HepG2 (cell line): ENCODE data around the gene AKAP10. TPM values are rescaled to one million over a fixed set of nuclear protein-coding genes. Genes with fewer than 3 reads are reported as not detected.

Experiments used
- FOXP4 ChIP-seq: sonication (generic); formaldehyde crosslinking; IDR thresholded peaks from 2 replicates; pipeline ENCODE4 v1.4.0; 2020; ENCODE audit warnings: missing genetic modification reagents
- HMGXB3 ChIP-seq: sonication (generic); formaldehyde crosslinking; IDR thresholded peaks from 2 replicates; pipeline ENCODE4 v1.4.0; 2020; ENCODE audit warnings: missing genetic modification reagents, borderline replicate concordance
- KIAA2018 ChIP-seq: sonication (generic); formaldehyde crosslinking; IDR thresholded peaks from 2 replicates; pipeline ENCODE4 v1.5.0; 2020; ENCODE audit warnings: mild to moderate bottlenecking, missing genetic modification reagents, borderline replicate concordance
- MED8 ChIP-seq: sonication (generic); formaldehyde crosslinking; IDR thresholded peaks from 2 replicates; pipeline ENCODE4 v1.8.1; 2023; ENCODE audit warnings: mild to moderate bottlenecking, missing genetic modification reagents; ENCODE audit not compliant: insufficient replicate concordance
- NCOA1 ChIP-seq: sonication (generic); formaldehyde crosslinking; IDR thresholded peaks from 2 replicates; pipeline ENCODE4 v1.9.0; 2021; ENCODE audit warnings: missing genetic modification reagents
- REL ChIP-seq: sonication (generic); formaldehyde crosslinking; conservative IDR thresholded peaks from 2 replicates; pipeline ENCODE4 v1.8.0; 2022; ENCODE audit warnings: mild to moderate bottlenecking, missing genetic modification reagents, moderate library complexity
- SMARCE1 ChIP-seq: fragments of 450-650 bp; IDR thresholded peaks from 2 replicates; pipeline ENCODE4 v1.6.1; 2017; ENCODE audit warnings: borderline replicate concordance
- ZBTB1 ChIP-seq: sonication (generic); formaldehyde crosslinking; IDR thresholded peaks from 2 replicates; pipeline ENCODE4 v1.4.0; 2020; ENCODE audit warnings: missing genetic modification reagents, borderline replicate concordance
- ZNF354B ChIP-seq: sonication (generic); formaldehyde crosslinking; IDR thresholded peaks from 2 replicates; pipeline ENCODE4 v1.8.0; 2022; ENCODE audit warnings: mild to moderate bottlenecking, missing genetic modification reagents
- ZNF713 ChIP-seq: sonication (generic); formaldehyde crosslinking; IDR thresholded peaks from 2 replicates; pipeline ENCODE4 v1.4.0; 2020; ENCODE audit warnings: mild to moderate bottlenecking, missing genetic modification reagents
- polyA plus RNA-seq, 8 experiments: library from polyadenylated mRNA; depleted of rRNA in 3 of 8; stranded (reverse) in 7 of 8; unstranded in 1 of 8; fragments of >200 nt; fragmentation: Illumina TruSeq in 4 of 8; extraction: Trizol in 4 of 8; gene quantifications; 2 replicates each; pipeline versions ENCODE4 v1.2.1 to v1.2.3, GENCODE V29; 2011 to 2016; ENCODE audit warnings: low read depth in 4 of 8, missing spikeins in 1 of 8, mixed read lengths in 1 of 8; ENCODE audit not compliant: insufficient read depth in 1 of 8
- total RNA-seq, 5 experiments: library from RNA; depleted of rRNA; stranded (reverse); fragments of >200 nt; fragmentation: Illumina TruSeq; extraction: Trizol; gene quantifications; 2 replicates each; pipeline ENCODE4 v1.2.3, GENCODE V29; 2016; ENCODE audit warnings: low read depth in 1 of 5

Gene AKAP10
- total and polyA plus RNA-seq, 2 of the 13 experiments (the other 11 are each of a cell fraction or from before 2014, with no cell fraction given), result 17.6 to 21.7 TPM

- TF ChIP-seq SMARCE1 (no peak), HMGXB3 (CRISPR knock-in tag) (0 out of 2 replicates have a peak, but pooled peaks have one; percentile 22), FOXP4 (peak; percentile 46; the same call in 1 of the 2 replicates), MED8 (CRISPR knock-in tag) (peak; percentile 81), REL (CRISPR knock-in tag) (peak; percentile 82), ZNF713 (CRISPR knock-in tag) (0 out of 2 replicates have a peak, but pooled peaks have one; percentile 41), KIAA2018 (CRISPR knock-in tag) (no peak), NCOA1 (CRISPR knock-in tag) (peak; percentile 76), ZNF354B (CRISPR knock-in tag) (no peak), ZBTB1 (CRISPR knock-in tag) (peak; percentile 40; the same call in 1 of the 2 replicates)
Measured at GRCh38 chr17:19977293-19978208, at the start of gene AKAP10 (continued).
